IMR-90 (cell line): ENCODE data around the gene SMARCAD1. TPM values are rescaled to one million over a fixed set of nuclear protein-coding genes. Genes with fewer than 3 reads are reported as not detected.

Source experiments
- ATAC-seq: fragments of 200-7000 bp; cut with Tn5 transposase; 2 replicates; pipeline ENCODE4 v1.9.1; 2020; ENCODE audit warnings: low read depth, mild to moderate bottlenecking, moderate library complexity
- BruUV-seq: library from RNA; stranded (reverse); fragments of 400-500 nt; replicated peaks from 2 replicates; lab custom pipeline; 2021; lab: Mats Ljungman, UMichigan
- CTCF ChIA-PET: fragments of 300-600 bp; formaldehyde crosslinking; extraction: SDS; loops from one replicate; lab custom pipeline; 2021; ENCODE audit warnings: antibody characterized with exemption; lab: Yijun Ruan, JAX
- POLR2A ChIA-PET: fragments of 300-600 bp; sonication (Branson Sonifier 250); formaldehyde crosslinking; loops from one replicate; lab custom pipeline; 2022; ENCODE audit warnings: antibody characterized with exemption; ENCODE audit not compliant: unreplicated experiment; lab: Charles Lee
- DNase-seq: peaks from one replicate; pipeline ENCODE4 v3.0.0; 2013
- H2AFZ ChIP-seq: replicated peaks from 2 replicates; pipeline ENCODE3; 2013; ENCODE audit warnings: low read length, mild to moderate bottlenecking; ENCODE audit not compliant: poor library complexity
- H2AK5ac ChIP-seq: 2 replicates; pipeline ENCODE4 v1.6.1; 2013; ENCODE audit warnings: low read depth, low read length, inconsistent platforms
- H2AK9ac ChIP-seq: replicated peaks from 2 replicates; pipeline ENCODE3; 2013; ENCODE audit warnings: mild to moderate bottlenecking, low read depth, low read length, moderate library complexity; ENCODE audit not compliant: poor library complexity
- H2BK120ac ChIP-seq: 2 replicates; pipeline ENCODE4 v1.6.1; 2013; ENCODE audit warnings: low read depth, low read length, inconsistent platforms
- H2BK15ac ChIP-seq: 3 replicates; pipeline ENCODE4 v1.6.1; 2013; ENCODE audit warnings: low read depth, low read length, inconsistent platforms
- H2BK20ac ChIP-seq: 2 replicates; pipeline ENCODE4 v1.6.1; 2013; ENCODE audit warnings: low read depth, mild to moderate bottlenecking, inconsistent platforms, low read length, moderate library complexity
- H2BK5ac ChIP-seq: 2 replicates; pipeline ENCODE4 v1.6.1; 2013; ENCODE audit warnings: mild to moderate bottlenecking, low read depth, low read length, inconsistent platforms; ENCODE audit not compliant: poor library complexity, severe bottlenecking
- H3K14ac ChIP-seq: replicated peaks from 2 replicates; pipeline ENCODE4 v1.6.1; 2013; ENCODE audit warnings: low read depth, low read length, inconsistent platforms
- H3K18ac ChIP-seq: 2 replicates; pipeline ENCODE4 v1.6.1; 2013; ENCODE audit warnings: low read depth, low read length, control low read depth
- H3K23ac ChIP-seq: 2 replicates; pipeline ENCODE4 v1.6.1; 2013; ENCODE audit warnings: low read depth, low read length, inconsistent platforms
- H3K27ac ChIP-seq: 2 replicates; pipeline ENCODE4 v1.5.1; 2013; ENCODE audit warnings: mild to moderate bottlenecking, control low read depth, low read length; ENCODE audit not compliant: insufficient read depth
- H3K27me3 ChIP-seq: 2 replicates; pipeline ENCODE4 v1.6.1; 2013; ENCODE audit warnings: low read length; ENCODE audit not compliant: control insufficient read depth, insufficient read depth
- H3K36me3 ChIP-seq: 2 replicates; pipeline ENCODE4 v1.6.1; 2013; ENCODE audit warnings: low read length, mixed read lengths; ENCODE audit not compliant: control insufficient read depth, insufficient read depth
- H3K4ac ChIP-seq: 2 replicates; pipeline ENCODE4 v1.6.1; 2013; ENCODE audit warnings: low read depth, low read length, inconsistent platforms
- H3K4me1 ChIP-seq: 2 replicates; pipeline ENCODE4 v1.6.1; 2013; ENCODE audit warnings: low read length, mixed read lengths; ENCODE audit not compliant: control insufficient read depth, insufficient read depth
- H3K4me2 ChIP-seq: 2 replicates; pipeline ENCODE4 v1.6.1; 2013; ENCODE audit warnings: low read depth, mild to moderate bottlenecking, control low read depth, low read length, moderate library complexity
- H3K4me3 ChIP-seq: 2 replicates; pipeline ENCODE4 v1.5.1; 2013; ENCODE audit warnings: low read depth, mild to moderate bottlenecking, control low read depth, low read length, moderate library complexity; ENCODE audit not compliant: insufficient read depth
- H3K56ac ChIP-seq: 2 replicates; pipeline ENCODE4 v1.6.1; 2013; ENCODE audit warnings: low read length, inconsistent platforms; ENCODE audit not compliant: insufficient read depth; ENCODE audit errors: extremely low read depth
- H3K79me1 ChIP-seq, 2 experiments: 2 replicates each; pipeline ENCODE4 v1.6.1; 2013; ENCODE audit warnings: low read length in 2 of 2, inconsistent platforms in 1 of 2, low read depth in 1 of 2
- H3K9ac ChIP-seq: 2 replicates; pipeline ENCODE4 v1.6.1; 2013; ENCODE audit warnings: low read depth, low read length, control low read depth
- H3K9me1 ChIP-seq: 2 replicates; pipeline ENCODE4 v1.6.1; 2013; ENCODE audit warnings: low read length, inconsistent platforms; ENCODE audit not compliant: insufficient read depth
- H3K9me3 ChIP-seq: 2 replicates; pipeline ENCODE4 v1.6.1; 2013; ENCODE audit warnings: low read length; ENCODE audit not compliant: control insufficient read depth, insufficient read depth
- H4K20me1 ChIP-seq: 2 replicates; pipeline ENCODE4 v1.6.1; 2013; ENCODE audit warnings: low read length, inconsistent platforms; ENCODE audit not compliant: insufficient read depth
- H4K5ac ChIP-seq: 2 replicates; pipeline ENCODE4 v1.6.1; 2013; ENCODE audit warnings: mild to moderate bottlenecking, low read depth, low read length, control low read depth
- H4K8ac ChIP-seq, 2 experiments: 2 replicates each; pipeline ENCODE4 v1.6.1; 2013; ENCODE audit warnings: low read depth in 2 of 2, low read length in 2 of 2, control low read depth in 1 of 2, inconsistent platforms in 1 of 2
- H4K91ac ChIP-seq: 2 replicates; pipeline ENCODE4 v1.6.1; 2013; ENCODE audit warnings: low read depth, low read length, inconsistent platforms; ENCODE audit not compliant: insufficient read depth
- BHLHE40 ChIP-seq: fragments of 150-350 bp; IDR thresholded peaks from 2 replicates; pipeline ENCODE4 v1.6.1; 2016; ENCODE audit warnings: mild to moderate bottlenecking, low read depth, low read length
- CEBPB ChIP-seq: IDR thresholded peaks from 2 replicates; pipeline ENCODE4 v1.6.1; 2012; ENCODE audit warnings: low read depth, low read length, improper control_type of control experiment
- CHD1 ChIP-seq: IDR thresholded peaks from 2 replicates; pipeline ENCODE4 v1.6.1; 2012; ENCODE audit warnings: low read depth, low read length, improper control_type of control experiment
- FOS ChIP-seq: fragments of 150-350 bp; IDR thresholded peaks from 2 replicates; pipeline ENCODE4 v1.6.1; 2016; ENCODE audit warnings: low read depth, low read length
- MAFK ChIP-seq: IDR thresholded peaks from 2 replicates; pipeline ENCODE4 v1.6.1; 2012; ENCODE audit warnings: low read depth, low read length, improper control_type of control experiment
- MAZ ChIP-seq: IDR thresholded peaks from 2 replicates; pipeline ENCODE4 v1.6.1; 2012; ENCODE audit warnings: low read depth, mild to moderate bottlenecking, low read length, improper control_type of control experiment, moderate library complexity, borderline replicate concordance
- MXI1 ChIP-seq: IDR thresholded peaks from 2 replicates; pipeline ENCODE4 v1.6.1; 2012; ENCODE audit warnings: low read depth, mild to moderate bottlenecking, low read length, moderate library complexity, borderline replicate concordance
- NFE2L2 ChIP-seq: fragments of 150-350 bp; IDR thresholded peaks from 2 replicates; pipeline ENCODE4 v1.6.1; 2016; ENCODE audit warnings: low read depth, mild to moderate bottlenecking, low read length
- POLR2A ChIP-seq: IDR thresholded peaks from 2 replicates; pipeline ENCODE4 v1.6.1; 2012; ENCODE audit warnings: mild to moderate bottlenecking, low read depth, low read length
- RAD21 ChIP-seq: IDR thresholded peaks from 2 replicates; pipeline ENCODE4 v1.6.1; 2012; ENCODE audit warnings: low read length, improper control_type of control experiment
- RCOR1 ChIP-seq: IDR thresholded peaks from 2 replicates; pipeline ENCODE4 v1.6.1; 2012; ENCODE audit warnings: mild to moderate bottlenecking, low read length, improper control_type of control experiment; ENCODE audit not compliant: insufficient replicate concordance
- RFX5 ChIP-seq: IDR thresholded peaks from 2 replicates; pipeline ENCODE4 v1.8.0; 2012; ENCODE audit warnings: low read depth, mild to moderate bottlenecking, low read length, moderate library complexity
- SMC3 ChIP-seq: fragments of 150-350 bp; IDR thresholded peaks from 2 replicates; pipeline ENCODE4 v1.6.1; 2016; ENCODE audit warnings: low read depth, mild to moderate bottlenecking, antibody characterized with exemption, low read length, moderate library complexity
- WGBS, 2 experiments: methylation state at CpG; one replicate each; pipeline versions ENCODE4 v1.1.5 to v1.1.7; 2013; ENCODE audit warnings: missing lambda C conversion rate in 2 of 2; ENCODE audit not compliant: insufficient read length in 1 of 2; ENCODE audit errors: extremely low coverage in 2 of 2; 5-methylcytosine and 5-hydroxymethylcytosine counted together
- dilution Hi-C: fragments of 300-500 bp; cut with HindIII; formaldehyde crosslinking; loops from one replicate; pipeline ENCODE4 v1.14.3; 2018; ENCODE audit warnings: low sequenced_read_pairs; ENCODE audit not compliant: unreplicated experiment
- in situ Hi-C: fragments of 300-500 bp; cut with MboI; formaldehyde crosslinking; loops from 3 replicates; pipeline ENCODE4 v1.14.3; 2019; ENCODE audit warnings: low sequenced_read_pairs, inconsistent platforms, mixed read lengths
- intact Hi-C: fragments of 100-400 bp; cut with micrococcal nuclease; formaldehyde crosslinking; loops from 2 replicates; pipeline ENCODE4 v1.10.0; 2022
- polyA plus RNA-seq, 3 experiments: library from polyadenylated mRNA; depleted of rRNA; stranded (reverse); fragments of >200 nt; gene quantifications; 2 replicates each; pipeline ENCODE4 v1.2.3, GENCODE V29; 2012; ENCODE audit warnings: low replicate concordance in 1 of 3
- total RNA-seq: library from RNA; depleted of rRNA; stranded (reverse); fragments of >200 nt; gene quantifications from 2 replicates; pipeline ENCODE4 v1.2.3, GENCODE V29; 2012
- TF ChIP-seq, protein P1 (sequence below): fragments of 150-350 bp; IDR thresholded peaks from 2 replicates; pipeline ENCODE4 v1.6.1; 2016; ENCODE audit warnings: low read depth, mild to moderate bottlenecking, low read length, moderate library complexity, borderline replicate concordance
- TF ChIP-seq, protein P2 (sequence below): conservative IDR thresholded peaks from 2 replicates; pipeline ENCODE4 v1.5.1; 2012; ENCODE audit warnings: mild to moderate bottlenecking, low read depth, low read length, improper control_type of control experiment

Gene SMARCAD1
- total and polyA plus RNA-seq, 2 of the 4 experiments (the other 2 are of a cell fraction): 12.3 to 35.3 TPM

DNA sequence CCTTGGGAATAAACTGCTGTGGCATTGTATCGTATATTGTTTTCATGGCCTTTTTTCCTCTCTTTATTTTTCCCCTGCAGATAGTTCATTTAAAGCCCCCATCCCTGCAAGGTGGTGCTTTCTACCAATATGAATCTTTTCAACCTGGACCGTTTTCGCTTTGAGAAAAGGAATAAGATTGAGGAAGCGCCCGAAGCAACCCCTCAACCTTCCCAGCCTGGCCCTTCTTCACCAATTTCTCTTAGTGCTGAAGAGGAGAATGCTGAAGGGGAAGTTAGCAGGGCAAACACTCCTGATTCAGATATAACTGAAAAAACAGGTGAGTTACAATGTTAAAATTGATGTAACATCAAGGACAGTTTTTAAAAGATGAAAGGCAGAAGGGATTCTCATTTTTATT is 601 bp downstream of the SMARCAD1 start:
- peak overlapping the region; percentile 100 for H3K14ac ChIP-seq
- in situ Hi-C loops (no loop called here), intact Hi-C loops (no loop called here), dilution Hi-C loops (no loop called here)
- peak overlapping the region; percentile 69 for H3K4me3 ChIP-seq
- peaks cover 7% of the 10 kb centered on the region for H3K36me3 ChIP-seq
- H4K20me1 ChIP-seq: no peaks in the 10 kb centered on the region
- peak overlapping the region; percentile 100 for H3K23ac ChIP-seq
- no peak overlapping the region for H2BK20ac ChIP-seq
- peak overlapping the region; percentile 94 for H3K4me2 ChIP-seq
- H4K8ac ChIP-seq: peak overlapping the region; percentile 78 to 100
- no peak overlapping the region for H2AK5ac ChIP-seq
- WGBS, 2 experiments: no CpG with 5 or more reads among the region's 5 CpGs
- H3K79me1 ChIP-seq: peaks cover 19 to 23% of the 10 kb centered on the region in 2 experiments
- H2BK15ac ChIP-seq: no peak overlapping the region
- peak overlapping the region; percentile 98 for H2BK5ac ChIP-seq
- H3K18ac ChIP-seq: no peak overlapping the region
- ChIA-PET POLR2A (no interaction called here), CTCF (interaction anchor here (0.6 to 0.9 kb wide), 2 partner anchors 12 to 807 kb away, joined by 4 read pairs; no protein-coding TSS in a partner anchor)
- H2BK120ac ChIP-seq: peak overlapping the region; percentile 97; the same call in 1 of the 2 replicates
- TF ChIP-seq MAFK (no peak), CEBPB (no peak), BHLHE40 (no peak), CHD1 (no peak), POLR2A (no peak), NFE2L2 (no peak), RAD21 (no peak), RCOR1 (no peak), MAZ (no peak), SMC3 (no peak), RFX5 (no peak), FOS (no peak), MXI1 (no peak)
- TF ChIP-seq, protein P1, sequence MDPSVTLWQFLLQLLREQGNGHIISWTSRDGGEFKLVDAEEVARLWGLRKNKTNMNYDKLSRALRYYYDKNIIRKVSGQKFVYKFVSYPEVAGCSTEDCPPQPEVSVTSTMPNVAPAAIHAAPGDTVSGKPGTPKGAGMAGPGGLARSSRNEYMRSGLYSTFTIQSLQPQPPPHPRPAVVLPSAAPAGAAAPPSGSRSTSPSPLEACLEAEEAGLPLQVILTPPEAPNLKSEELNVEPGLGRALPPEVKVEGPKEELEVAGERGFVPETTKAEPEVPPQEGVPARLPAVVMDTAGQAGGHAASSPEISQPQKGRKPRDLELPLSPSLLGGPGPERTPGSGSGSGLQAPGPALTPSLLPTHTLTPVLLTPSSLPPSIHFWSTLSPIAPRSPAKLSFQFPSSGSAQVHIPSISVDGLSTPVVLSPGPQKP: no peak
- TF ChIP-seq, protein P2, sequence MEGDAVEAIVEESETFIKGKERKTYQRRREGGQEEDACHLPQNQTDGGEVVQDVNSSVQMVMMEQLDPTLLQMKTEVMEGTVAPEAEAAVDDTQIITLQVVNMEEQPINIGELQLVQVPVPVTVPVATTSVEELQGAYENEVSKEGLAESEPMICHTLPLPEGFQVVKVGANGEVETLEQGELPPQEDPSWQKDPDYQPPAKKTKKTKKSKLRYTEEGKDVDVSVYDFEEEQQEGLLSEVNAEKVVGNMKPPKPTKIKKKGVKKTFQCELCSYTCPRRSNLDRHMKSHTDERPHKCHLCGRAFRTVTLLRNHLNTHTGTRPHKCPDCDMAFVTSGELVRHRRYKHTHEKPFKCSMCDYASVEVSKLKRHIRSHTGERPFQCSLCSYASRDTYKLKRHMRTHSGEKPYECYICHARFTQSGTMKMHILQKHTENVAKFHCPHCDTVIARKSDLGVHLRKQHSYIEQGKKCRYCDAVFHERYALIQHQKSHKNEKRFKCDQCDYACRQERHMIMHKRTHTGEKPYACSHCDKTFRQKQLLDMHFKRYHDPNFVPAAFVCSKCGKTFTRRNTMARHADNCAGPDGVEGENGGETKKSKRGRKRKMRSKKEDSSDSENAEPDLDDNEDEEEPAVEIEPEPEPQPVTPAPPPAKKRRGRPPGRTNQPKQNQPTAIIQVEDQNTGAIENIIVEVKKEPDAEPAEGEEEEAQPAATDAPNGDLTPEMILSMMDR: no peak
- BruUV-seq: no TSS peak
- peak overlapping the region; percentile 98 for H2AFZ ChIP-seq
- peak overlapping the region; percentile 100 for H3K56ac ChIP-seq
- peak overlapping the region; percentile 35 for H4K5ac ChIP-seq
- H2AK9ac ChIP-seq: peak overlapping the region; percentile 43
- H3K9me3 ChIP-seq: no peaks in the 10 kb centered on the region
- ATAC-seq (no peak), DNase-seq (no peak)
- H3K9me1 ChIP-seq: no peaks in the 10 kb centered on the region
- peaks cover 2% of the 10 kb centered on the region; the same call in 1 of the 2 replicates for H3K4me1 ChIP-seq
- H3K27me3 ChIP-seq: no peaks in the 10 kb centered on the region
- H3K4ac ChIP-seq: peak overlapping the region; percentile 99
- H4K91ac ChIP-seq: peak overlapping the region; percentile 40; the same call in 1 of the 2 replicates
- H3K9ac ChIP-seq: peak overlapping the region; percentile 94
- peak overlapping the region; percentile 97 for H3K27ac ChIP-seq
